Stimulated activated CD8-positive, alpha-beta memory T cell treated with anti-CD3 and anti-CD28 coated beads, Interleukin-4, amount 100 ng/mL, for 1 hour (primary cell): ENCODE measurements around the gene RPL27.
"Not testable (repeated sequence)": the region's sequence is repeated elsewhere in the genome, so short reads cannot be mapped to it uniquely, and the experiment has no call there.

Experiments used
- DNase-seq, 2 donors: peaks; one replicate each; pipeline ENCODE4 v3.0.0-alpha.2; 2020; ENCODE audit warnings: low read depth in 2 of 2, low spot score in 1 of 2

The RPL27 gene

DNA sequence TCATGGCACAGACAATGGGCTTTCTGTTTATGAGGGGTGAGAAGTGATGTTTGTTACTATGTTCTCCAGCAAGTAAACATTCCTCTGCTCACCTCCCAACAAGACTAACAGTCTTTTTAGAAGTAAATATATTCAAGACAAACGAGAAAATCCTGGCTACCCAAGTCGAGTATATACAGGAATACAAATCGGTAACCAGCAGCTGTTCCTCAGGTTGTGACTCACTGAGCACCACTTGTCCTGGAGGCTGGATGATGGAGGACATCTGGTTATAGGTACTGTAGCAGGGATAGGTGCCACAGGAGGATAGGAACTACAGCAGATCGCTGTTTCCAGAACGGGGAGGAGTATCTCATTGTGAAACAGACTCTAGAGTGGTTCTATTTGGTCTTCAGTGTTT lies 5.3 kb upstream of the RPL27 start:
- no peak for DNase-seq

DNA sequence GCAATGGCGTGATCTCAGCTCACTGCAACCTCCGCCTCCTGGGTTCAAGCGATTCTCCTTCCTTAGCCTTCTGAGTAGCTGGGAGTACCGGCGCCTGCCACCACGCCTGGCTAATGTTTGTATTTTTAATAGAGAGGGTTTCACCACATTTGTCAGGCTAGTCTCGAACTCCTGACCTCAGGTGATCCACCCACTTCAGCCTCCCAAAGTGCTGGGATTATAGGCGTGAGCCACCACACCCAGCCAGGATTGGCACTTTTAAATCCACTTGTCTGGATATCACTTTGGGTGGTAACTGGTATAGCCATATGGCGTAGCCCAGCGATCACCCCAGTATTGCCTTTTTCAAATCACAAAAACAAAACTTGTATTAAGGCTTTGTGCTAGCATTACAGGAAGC lies 4.3 kb upstream of the RPL27 start:
- not testable (repeated sequence) for DNase-seq

DNA sequence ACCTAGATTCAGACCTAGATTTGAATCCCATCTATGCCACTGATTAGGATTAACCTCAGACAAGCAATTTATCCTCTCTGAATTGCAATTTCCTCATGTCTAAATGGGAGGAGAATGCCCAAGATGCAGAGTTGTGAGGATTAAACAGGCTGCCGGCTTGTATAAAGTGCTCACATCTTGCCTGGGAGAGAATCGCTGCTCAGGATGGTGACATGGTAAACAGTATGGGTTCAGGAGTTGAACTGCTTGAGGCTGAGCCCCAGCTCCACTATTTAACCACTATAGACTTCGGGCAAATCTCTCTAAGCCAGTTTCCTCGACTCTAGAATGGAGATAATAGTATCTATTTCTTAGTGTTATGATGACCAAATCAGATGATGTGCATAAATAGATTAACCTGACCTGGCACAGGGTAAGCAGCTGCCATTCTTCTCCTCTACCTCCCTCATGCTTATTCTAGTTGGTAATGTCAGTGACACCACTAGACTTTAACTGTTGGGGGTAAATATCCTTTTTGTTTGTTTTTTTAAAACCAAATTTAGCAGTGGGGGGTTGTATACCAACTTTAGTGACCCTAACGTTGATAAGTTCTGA lies 732 bp upstream of the RPL27 start:
- DNase-seq: no peak

DNA sequence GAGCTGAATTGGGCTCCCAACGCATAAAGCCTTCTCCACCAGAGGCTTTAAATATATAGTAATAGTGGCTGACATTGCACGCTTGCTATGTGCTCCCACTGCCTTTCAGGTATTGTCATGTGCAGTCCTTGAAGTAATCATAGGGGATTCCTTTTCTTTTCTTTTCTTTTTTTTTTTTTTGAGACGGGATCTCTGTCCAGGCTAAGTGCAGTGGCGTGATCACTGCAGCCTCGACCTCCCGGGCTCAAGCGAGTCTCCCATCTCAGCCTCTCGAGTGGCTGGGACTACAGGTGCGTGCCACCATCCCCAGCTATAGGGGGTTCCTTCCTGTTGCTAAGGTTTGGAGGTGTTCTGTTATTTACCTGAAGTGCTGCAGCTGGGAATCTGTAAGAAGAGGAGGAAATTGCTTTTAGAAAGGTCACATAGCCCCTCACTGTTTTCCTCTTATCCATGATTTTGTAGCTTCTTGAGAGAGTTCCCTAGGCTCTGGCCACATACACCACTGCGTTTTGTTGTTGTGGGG lies 845 bp downstream of the RPL27 start:
- DNase-seq: no peak

DNA sequence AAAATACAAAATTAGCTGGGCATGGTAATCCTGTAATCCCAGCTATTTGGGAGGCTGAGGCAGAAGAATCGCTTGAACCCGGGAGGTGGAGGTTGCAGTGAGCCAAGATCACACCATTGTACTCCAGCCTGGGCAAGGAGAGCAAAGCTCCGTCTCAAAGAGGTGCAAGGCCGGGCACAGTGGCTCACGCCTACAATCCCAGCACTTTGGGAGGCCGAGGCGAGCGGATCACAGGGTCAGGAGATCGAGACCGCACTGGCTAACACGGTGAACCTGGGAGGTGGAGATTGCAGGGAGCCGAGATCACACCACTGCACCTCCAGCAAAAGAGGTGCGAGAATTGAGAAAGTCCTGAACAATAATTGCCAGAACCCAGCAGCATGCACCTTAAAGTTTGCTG lies 2.7 kb downstream of the RPL27 start:
- DNase-seq: not testable (repeated sequence)

DNA sequence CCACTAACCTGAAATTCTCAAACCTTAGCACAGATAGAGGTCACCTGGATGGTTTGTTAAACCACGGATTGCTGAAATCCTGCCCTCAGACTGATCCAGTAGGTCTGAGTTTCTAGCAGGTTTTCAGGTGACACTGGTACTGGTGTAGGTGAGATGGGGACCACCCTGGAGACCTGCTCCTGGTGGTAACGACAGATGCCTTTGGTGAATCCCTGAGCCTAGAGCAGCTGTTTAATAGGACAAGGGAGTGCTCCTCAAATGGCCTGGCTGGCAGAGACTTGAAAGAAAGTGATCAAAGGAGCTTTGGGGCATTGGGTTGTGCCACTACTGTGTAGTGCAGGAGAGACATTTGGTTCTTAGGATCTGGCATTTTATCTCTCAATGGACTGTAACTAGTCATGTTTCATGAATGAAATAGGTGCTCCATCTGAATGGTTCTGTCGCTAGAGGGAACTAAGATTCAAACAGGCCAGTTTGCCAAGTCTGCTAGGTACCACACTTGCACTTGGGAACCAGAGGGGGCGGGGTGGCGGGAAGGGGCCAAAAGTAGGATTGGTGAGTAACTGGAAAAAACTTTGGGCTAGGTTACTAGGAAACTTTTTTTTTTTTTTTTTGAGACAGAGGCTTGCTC lies 5.4 kb downstream of the RPL27 start:
- DNase-seq: no peak

DNA sequence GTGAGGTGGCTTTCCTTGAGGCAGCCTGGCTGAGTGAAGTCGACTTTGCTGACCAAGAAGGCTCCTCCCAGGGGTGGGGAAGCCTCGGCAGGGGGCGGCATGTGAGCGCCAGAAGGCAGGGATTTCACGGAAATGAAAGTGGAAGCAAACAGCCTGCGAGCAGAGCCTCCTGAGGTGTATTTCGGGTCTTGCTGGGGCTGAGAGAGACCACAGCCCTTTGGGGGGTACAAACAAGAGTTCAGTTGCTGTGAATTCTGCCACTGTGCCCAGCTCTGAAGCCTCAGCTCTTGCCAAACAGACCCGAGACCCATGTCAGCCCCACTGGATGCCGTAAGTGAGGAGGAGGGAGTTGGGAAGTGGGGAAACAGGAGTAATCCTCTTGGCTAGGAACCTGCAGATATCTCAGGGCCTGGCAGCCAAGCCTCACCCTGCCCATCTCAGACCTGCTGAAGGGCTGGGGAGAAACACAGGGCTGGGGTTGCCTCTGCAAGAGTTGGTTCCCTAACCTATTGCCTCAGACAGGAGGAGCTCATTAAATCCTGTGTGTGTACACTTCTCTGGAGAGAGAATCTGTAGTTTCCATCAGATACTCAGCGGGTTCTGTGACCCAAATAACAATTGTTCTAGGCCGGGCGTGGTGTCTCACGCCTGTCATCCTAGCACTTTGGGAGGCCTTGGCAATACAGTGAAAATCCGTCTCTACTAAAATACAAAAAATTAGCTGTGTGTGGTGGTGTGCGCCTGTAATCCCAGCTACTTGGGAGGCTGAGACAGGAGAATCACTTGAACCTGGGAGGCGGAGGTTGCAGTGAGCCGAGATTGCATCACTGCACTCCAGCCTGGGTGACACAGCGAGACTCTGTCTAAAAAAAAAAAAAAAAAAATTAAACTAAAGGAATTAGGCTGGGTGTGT lies 8.7 kb downstream of the RPL27 start, which contains the start of gene IFI35:
TSS of gene IFI35 (plus strand) at position 146 of the 913 bp plus-strand sequence. CDS start at position 310, 164 bp downstream.
- peak; percentile 53 to 77 for DNase-seq

DNA sequence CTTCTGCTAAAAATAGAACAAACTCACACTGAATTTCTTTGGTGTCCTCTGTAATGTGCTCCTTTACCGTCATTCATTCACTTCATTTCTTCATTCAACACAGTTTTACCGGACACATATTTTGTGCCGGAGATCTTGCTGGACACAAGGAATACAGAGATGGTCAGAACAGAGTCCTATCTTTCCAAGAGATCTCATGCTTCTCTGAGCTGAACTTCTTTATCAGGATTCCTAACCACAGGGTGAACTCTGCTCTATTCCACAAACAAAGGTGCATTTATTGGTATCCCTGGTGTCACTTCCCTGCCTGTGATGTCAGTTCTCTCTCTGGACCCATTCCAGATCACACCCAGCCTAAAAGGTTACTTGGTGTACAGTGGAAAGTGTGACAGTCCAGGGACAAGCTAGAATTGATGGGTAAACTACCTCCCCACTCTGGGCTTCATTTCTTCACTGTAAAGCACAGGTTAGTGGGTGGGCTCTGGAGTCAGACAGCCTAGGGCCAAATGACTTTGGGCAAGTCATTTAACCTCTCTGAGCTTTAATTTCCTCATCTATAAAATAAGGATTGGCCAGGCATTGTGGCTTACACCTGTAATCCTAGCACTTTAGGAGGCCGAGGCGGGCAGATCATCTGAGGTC lies 12.6 kb downstream of the RPL27 start:
- DNase-seq: no peak

DNA sequence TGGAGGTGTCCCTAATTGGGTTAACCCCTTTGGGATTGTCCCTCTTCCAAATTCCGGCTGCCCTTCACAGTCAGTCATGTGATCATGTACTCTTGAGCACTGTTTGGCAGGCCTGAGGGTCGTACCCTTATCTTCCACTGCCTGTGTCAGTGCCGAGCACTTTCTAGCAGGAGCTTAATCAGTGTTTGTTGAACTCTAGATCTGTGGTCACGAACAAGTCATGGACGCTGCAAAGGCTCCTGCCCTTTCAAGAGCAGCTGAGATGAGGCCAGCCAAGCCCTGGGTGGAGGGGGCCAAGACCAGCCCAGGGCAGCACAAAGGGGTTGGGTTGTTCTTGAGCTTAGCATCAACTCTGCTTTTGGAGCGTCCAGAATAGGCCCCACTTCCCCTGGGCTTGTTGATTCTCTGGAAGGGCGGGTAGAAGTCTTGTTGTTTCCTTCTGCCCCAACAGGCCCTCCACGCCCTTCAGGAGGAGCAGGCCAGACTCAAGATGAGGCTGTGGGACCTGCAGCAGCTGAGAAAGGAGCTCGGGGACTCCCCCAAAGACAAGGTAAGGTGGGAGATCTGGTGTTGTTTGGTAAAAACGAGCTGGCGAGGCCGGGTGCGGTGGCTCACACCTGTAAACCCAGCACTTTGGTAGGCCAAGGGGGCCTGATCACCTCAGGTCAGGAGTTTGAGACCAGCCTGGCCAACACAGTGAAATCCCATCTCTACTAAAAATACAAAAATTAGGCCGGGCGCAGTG lies 13.7 kb downstream of the RPL27 start:
- no peak for DNase-seq

DNA sequence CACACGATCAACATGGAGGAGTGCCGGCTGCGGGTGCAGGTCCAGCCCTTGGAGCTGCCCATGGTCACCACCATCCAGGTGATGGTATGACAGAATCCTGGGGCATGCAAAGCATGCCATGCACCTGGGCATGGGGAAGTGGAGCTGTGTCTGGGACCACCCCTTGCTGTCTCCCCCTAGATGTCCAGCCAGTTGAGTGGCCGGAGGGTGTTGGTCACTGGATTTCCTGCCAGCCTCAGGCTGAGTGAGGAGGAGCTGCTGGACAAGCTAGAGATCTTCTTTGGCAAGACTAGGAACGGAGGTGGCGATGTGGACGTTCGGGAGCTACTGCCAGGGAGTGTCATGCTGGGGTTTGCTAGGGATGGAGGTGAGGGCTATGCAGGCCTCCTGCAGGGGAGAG lies 15.1 kb downstream of the RPL27 start:
- DNase-seq: no peak

DNA sequence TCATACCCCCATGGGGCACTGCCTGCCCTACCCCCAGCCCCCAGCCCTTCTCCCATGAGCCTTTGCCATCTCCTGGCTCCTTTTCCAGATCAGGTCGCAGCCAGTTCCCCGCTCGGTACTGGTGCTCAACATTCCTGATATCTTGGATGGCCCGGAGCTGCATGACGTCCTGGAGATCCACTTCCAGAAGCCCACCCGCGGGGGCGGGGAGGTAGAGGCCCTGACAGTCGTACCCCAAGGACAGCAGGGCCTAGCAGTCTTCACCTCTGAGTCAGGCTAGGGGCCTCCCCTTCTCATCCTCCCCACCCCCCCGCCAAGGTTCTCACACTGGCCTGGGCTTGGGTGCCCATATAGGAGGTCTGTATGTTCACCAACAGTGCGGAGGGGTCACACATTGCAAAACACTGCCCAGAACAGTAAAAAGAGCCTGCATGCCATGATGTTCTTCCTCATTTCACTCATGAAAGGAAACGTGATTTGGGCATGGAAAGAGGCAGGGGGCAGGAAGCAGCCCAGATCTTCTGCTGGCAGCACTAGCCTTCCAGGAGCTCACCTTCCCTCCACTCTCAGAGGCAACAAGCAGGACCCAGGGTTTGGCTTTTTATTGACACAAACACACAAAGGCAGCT lies 15.9 kb downstream of the RPL27 start:
- DNase-seq: no peak

DNA sequence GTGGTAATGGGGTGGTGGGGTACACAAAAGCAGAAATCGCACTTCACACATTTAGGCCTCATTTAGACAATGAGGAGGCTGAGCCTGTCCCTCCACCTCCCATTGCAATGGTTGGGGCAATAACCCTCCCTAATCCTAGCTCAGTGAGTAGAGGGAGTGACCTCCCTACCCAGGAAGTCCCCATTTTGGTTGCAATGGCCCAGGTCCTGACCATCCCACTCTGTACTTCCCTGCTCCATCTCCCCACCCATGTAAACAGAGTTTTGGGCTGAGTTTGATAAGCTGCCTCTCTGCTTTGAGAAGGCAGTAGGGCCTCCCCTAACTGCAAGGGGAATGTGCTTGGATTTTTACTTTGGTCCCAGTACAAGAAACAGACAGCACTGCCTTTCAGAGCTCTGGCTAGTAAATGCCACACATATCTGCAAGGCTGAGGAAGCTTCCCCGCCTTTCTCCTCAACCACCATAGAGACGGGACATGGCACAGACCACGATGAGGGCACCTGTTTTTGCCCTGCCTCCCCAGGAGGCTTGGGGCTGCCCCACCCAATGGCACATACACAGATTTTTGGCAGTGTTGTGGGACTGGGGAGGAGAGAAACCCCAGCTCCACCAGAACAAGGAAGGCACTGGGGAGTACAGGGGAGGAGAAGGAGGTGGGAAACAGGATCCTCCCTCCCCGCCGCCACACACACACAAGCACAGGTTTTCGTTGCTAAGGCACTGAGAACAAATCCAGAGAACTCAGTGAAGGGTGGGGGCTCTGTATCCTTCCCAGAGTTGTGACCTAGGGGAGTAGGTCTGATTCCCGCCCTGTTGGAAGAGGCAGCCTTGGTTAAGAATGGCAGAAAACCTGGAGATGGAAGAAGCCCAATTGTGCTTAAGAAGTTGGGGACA lies 16.7 kb downstream of the RPL27 start:
- no peak for DNase-seq

DNA sequence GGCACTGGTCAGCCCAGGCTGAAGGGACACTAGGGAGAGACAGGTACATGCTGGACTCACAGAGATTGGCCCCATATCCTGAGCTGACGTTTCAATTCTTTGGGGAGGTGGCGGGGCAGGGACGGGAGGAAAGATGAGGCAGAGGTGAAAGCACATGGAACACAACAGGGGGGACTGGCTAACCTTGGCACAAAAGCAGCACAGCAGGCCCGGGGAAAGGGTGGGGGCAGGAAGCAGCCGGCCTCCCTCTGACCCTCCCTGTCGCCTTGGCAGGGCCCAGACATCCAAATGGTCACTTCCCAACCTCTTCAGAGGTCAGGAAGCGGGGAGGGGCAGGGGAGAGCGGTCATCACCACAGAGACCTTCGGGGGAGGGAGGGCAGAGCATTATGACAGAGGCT lies 17.4 kb downstream of the RPL27 start:
- no peak for DNase-seq

DNA sequence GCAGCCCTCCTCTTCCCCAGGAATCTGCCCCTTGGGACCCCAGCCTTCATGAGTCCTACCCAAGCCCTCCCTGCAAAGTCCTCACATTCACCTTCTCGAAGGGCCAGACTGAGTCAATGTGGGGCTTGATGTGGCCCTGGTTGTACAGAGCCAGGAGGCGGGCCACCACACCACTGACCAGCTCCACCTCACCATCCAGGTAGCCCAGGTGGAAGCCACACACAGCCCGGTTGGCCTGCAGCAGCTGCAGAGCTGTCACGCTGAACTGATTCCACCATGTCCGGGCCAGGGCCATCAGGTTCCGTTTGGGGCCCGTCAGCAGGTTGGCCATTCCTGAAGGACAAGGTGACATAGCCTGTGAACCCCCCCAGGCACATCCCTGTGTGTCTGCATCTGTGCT lies 18.0 kb downstream of the RPL27 start:
- DNase-seq: no peak

DNA sequence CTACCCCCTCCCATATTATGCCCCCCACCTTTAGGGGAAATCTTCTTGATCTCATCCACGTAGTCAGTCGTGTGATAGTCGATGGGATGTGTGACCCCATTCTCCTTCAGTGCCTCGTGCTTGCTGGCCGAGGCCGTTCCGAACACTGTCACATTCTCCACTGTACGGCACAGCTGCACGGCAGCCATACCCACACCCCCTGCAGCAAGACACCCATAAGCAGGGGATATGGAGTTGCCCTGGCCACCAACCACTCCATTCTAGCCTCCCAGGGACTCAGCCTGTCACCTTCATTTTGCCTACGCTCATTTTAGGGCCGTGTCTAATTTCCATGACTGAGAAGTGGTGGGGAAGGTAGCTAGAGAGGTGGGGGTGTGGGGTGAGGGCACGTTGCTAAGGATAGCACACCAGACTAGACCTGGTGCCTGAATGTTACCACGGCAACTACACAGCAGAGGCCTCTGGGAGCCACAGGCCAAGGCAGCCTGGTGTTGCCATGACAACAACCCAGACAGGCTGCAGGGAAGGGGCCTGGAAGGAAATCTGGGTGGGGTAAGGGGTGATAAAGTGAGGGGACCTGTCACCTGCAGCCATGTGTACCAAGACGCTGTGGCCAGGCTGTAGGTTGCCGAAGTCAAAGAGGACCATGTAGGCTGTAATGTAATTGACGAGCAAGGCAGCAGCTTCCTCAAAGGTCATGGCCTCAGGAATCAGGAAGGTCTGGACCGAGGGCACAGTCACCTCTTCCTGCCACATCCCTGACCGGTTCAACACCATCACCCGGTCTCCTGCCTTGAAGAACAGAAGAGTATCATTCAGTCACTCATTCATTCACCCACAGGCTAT lies 20.0 kb downstream of the RPL27 start:
- DNase-seq: no peak

DNA sequence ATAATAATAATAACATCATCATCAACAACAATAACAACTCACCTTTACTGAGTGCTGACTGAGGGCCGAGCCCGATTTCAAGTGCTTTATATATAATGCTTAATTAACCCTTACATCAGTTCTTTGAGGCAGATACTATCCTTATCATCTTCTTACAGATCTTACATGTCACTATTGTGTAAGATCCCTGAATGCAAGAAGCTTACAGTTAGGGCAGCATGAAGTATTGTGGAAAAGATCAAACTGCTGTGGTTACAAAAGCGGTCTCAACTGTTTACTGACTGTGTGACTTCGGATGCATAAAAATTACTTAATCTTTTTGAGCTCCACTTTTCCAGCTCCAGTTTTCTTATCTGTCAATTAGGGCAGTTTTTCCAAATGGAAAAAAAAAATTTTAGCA lies 20.7 kb downstream of the RPL27 start:
- no peak for DNase-seq

DNA sequence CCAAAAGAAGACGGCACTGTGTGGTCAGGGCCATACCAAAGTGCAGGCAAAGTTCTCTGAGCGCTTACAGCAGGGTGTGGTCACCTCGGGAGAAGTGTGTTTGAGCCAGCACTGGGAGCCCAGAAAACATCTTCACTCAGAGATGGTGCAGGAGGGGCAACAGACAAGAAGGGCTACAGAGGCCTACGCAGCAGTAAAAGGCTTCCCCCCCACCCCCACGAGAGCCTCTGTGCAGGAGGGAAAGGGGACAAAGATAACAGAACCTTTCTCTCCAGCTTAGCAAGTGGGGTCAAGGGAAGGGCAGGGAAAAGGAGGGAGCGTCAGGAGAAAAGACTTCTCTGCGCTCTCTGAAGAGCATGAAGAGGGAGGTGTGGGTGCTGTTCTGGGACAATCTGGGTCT lies 21.2 kb downstream of the RPL27 start:
- DNase-seq: no peak

DNA sequence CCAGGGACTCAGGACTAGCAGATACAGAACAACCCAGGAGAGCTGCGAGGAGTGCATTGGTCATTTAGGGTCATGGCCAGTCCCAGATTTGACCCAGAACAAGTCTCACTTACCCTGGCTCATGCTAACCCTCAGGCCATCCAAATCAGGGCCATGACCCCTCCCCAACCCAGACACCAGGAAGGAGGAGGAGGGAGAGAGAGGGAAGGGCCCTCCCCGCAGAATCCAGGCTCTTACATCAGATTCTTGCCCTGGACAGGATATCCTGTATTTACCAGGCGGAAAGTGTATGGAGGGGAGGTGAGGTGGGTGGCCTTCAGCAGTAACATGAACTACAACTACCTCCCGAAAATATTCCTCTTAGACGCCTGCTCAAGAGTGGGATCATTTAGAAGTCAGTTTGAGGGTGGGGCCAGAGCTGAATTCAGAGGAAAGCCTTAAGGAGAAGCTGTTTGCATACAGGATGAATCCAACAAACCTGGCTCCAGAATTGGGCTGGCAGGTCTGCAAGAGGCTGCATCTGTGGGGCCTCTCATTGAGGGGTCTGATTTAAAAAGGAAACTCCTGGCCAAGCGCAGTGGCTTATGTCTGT lies 21.9 kb downstream of the RPL27 start:
- no peak for DNase-seq
